H1 (cell line): ENCODE measurements around the gene BNC1. TPM values are rescaled to one million over a fixed set of nuclear protein-coding genes. Genes with fewer than 3 reads are reported as not detected.

Experiments
- ASH2L ChIP-seq: fragments of 200-600, 300-600 bp; sonication (generic); IDR thresholded peaks from one replicate; pipeline ENCODE4 v1.7.1; 2017; ENCODE audit warnings: low read length
- CTBP2 ChIP-seq: IDR thresholded peaks from 2 replicates; pipeline ENCODE4 v1.7.0; 2011; ENCODE audit warnings: borderline replicate concordance, mild to moderate bottlenecking, moderate library complexity, mixed read lengths, low read length; ENCODE audit not compliant: insufficient read depth, insufficient read length
- EGR1 ChIP-seq: IDR thresholded peaks from 2 replicates; pipeline ENCODE4 v1.6.1; 2011; ENCODE audit warnings: low read depth, low read length, borderline replicate concordance
- EP300 ChIP-seq, 2 experiments: IDR thresholded peaks; 1 replicate in 1 of 2; 2 replicates in 1 of 2; pipeline ENCODE4 v1.6.1; 2011 to 2012; ENCODE audit warnings: low read depth in 2 of 2, low read length in 2 of 2, mild to moderate bottlenecking in 2 of 2, borderline replicate concordance in 1 of 2, inconsistent platforms in 1 of 2, moderate library complexity in 1 of 2
- FOSL1 ChIP-seq: IDR thresholded peaks from 2 replicates; pipeline ENCODE4 v1.6.1; 2011; ENCODE audit warnings: mild to moderate bottlenecking, low read depth, low read length, moderate library complexity; ENCODE audit not compliant: insufficient read depth
- JUN ChIP-seq: IDR thresholded peaks from 2 replicates; pipeline ENCODE4 v1.6.1; 2011; ENCODE audit warnings: low read depth, mild to moderate bottlenecking, improper control_type of control experiment, low read length
- KDM4A ChIP-seq: IDR thresholded peaks from one replicate; pipeline ENCODE4 v1.7.1; 2012; ENCODE audit warnings: low read depth, mild to moderate bottlenecking, moderate library complexity, low read length, inconsistent platforms; ENCODE audit not compliant: severe bottlenecking
- NRF1 ChIP-seq: IDR thresholded peaks from 2 replicates; pipeline ENCODE4 v1.6.1; 2011; ENCODE audit warnings: mild to moderate bottlenecking, low read depth, low read length, improper control_type of control experiment
- PHF8 ChIP-seq: fragments of 200-600 bp; sonication (generic); conservative IDR thresholded peaks from 2 replicates; pipeline ENCODE4 v1.7.1; 2012; ENCODE audit warnings: low read depth, mild to moderate bottlenecking, inconsistent platforms, low read length, moderate library complexity
- POU5F1 ChIP-seq: IDR thresholded peaks from 2 replicates; pipeline ENCODE4 v1.6.1; 2011; ENCODE audit warnings: low read depth, mild to moderate bottlenecking, low read length, moderate library complexity
- RXRA ChIP-seq: IDR thresholded peaks from 2 replicates; pipeline ENCODE4 v1.6.1; 2011; ENCODE audit warnings: low read depth, mild to moderate bottlenecking, low read length, moderate library complexity; ENCODE audit not compliant: insufficient read depth
- SUZ12 ChIP-seq: fragments of 200-600 bp; sonication (generic); IDR thresholded peaks from 2 replicates; pipeline ENCODE4 v1.6.1; 2012; ENCODE audit warnings: mild to moderate bottlenecking, inconsistent platforms, low read length, moderate library complexity, mixed read lengths
- polyA plus RNA-seq, 7 experiments: library from polyadenylated mRNA; depleted of rRNA in 3 of 7; stranded (reverse) in 5 of 7; unstranded in 2 of 7; fragments of >200 nt in 5 of 7; fragments of 200-250 nt in 2 of 7; gene quantifications; 1 replicate in 5 of 7; 2 replicates in 1 of 7; 4 replicates in 1 of 7; pipeline versions ENCODE4 v1.2.1 to v1.2.3, GENCODE V29; 2011 to 2013; ENCODE audit warnings: missing spikeins in 2 of 7, mixed read lengths in 2 of 7
- total RNA-seq: library from RNA; stranded (reverse); fragmentation: NEBNext Ultra II Directional; extraction: Animal tissue kit (Norgen Biotek cat#: 25700); gene quantifications from 2 replicates; pipeline ENCODE4 v1.2.1, GENCODE V29; 2021

The BNC1 gene
- total and polyA plus RNA-seq, 2 of the 8 experiments (the other 6 are each of a cell fraction or from before 2014, with no cell fraction given) = 0.99 to 2.1 TPM

- no peak for TF ChIP-seq PHF8
- TF ChIP-seq JUN = no peak
- no peak for TF ChIP-seq RXRA
- TF ChIP-seq POU5F1 = no peak
- peak; percentile 60 for TF ChIP-seq SUZ12
- no peak for TF ChIP-seq NRF1
- no peak for TF ChIP-seq FOSL1
- no peak for TF ChIP-seq ASH2L
- TF ChIP-seq KDM4A = peak; percentile 65
- TF ChIP-seq EP300 (IDR thresholded peaks at IDR 0.05; ENCODE audit: borderline replicate concordance in 1 of 2, low read depth in 2 of 2, low read length in 2 of 2) = no peak
- TF ChIP-seq EGR1 = no peak
- no peak for TF ChIP-seq CTBP2
Measured at GRCh38 chr15:83284559-83285283, at the start of gene BNC1 (continued).
